ENCODE data around the gene HIVEP3.

HIVEP3 gene

DNA sequence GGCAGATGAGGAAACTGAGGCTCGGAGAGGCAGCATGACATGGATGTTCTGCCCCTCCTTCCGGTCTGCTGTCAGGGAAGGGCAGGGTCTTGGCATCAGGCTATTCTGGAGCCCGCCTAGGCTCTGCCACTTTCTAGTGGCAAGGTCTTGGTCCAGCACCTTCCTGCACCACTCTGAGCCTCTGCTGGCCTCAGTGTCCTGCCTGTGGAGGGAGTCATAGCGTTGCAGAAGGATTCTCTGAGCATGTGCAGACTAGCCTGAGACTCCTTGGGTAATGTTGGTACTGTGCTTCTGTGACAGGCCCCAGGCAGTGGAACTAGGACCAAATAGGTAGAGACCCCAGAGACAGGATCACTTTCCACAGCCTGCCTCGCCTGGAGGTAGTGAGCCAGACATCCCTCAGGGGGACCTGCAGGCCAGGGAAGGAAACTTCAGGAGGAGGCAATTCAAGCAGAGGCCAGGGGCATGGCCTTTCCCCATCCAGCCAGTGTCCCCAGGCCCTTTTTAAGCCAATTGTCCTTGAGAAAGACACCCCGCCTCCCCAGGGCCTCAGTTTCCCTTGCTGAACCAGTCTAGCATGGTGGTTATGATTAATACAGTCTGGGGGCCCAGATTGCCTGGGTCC lies 444.9 kb downstream of the HIVEP3 start:
- DNase-seq = no peak

DNA sequence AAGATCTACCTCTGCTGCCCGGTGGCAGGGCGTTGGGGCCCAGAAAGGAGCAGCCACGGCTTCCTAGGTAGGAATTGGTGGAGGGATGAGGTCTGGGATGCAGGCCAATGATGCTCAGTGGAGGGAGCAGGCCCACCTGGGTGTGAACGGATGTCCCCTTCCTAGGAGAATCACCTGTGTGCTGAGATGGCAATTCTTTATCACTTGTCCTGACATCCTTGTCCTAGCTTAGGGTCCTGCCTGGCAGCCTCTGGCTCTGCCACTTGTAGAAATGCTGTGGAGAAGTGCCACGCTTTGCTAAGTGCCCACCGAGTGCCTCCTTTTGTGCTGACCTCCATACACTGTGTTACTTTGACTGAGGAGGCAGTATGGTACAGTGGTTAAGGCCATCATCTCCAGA lies 447.1 kb downstream of the HIVEP3 start:
- no peak for DNase-seq

DNA sequence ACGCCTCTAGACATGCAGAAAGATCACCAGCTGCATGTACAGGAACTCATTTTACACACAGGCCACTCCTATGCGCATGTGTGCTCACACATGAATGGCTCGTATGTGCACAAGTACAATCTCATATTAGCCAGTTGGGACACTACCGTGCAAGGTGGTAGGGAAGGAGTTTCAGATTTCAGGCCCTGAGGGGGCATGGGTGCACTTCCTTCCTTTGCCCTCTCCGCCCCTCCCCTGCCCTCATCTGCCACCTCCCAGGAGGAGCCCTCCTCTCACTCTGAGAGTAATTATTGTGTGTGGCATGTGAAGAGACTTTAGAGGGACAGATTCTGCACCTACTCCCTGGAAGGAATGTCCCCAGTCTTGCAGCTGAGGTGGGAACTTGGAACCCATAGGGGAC lies 449.0 kb downstream of the HIVEP3 start:
- DNase-seq = no peak

- no peak for DNase-seq
Observed at GRCh38 chr1:41468122-41468762, 450.5 kb downstream of the HIVEP3 start.

GRCh38 chr1:41467673-41468072 lies 451.0 kb downstream of the HIVEP3 start:
- no peak for DNase-seq

DNA sequence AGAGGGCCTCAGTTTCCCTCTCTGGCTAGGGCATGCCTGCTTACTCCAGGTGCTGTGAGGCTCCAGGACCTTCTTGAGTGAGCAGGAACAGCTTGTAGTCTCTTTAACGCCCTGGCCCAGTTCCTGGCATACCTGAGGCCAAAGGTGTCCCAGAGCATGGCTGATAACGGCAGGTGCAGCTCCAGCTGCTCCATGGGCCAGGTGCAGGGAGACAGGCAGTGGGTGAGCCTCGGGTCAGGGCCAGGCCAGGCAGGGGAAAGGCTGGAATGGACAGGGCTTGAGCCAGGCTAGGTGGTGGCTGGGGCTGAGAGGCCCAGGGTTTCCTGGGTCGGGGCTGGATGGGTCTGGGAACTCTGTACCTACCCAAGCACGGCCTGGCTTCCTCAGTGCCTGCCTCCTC lies 452.6 kb downstream of the HIVEP3 start:
- DNase-seq = no peak

- DNase-seq = no peak
Observed at GRCh38 chr1:41465741-41466140, 453.0 kb downstream of the HIVEP3 start.

GRCh38 chr1:41464885-41465284 lies 453.8 kb downstream of the HIVEP3 start:
- no peak for DNase-seq

DNA sequence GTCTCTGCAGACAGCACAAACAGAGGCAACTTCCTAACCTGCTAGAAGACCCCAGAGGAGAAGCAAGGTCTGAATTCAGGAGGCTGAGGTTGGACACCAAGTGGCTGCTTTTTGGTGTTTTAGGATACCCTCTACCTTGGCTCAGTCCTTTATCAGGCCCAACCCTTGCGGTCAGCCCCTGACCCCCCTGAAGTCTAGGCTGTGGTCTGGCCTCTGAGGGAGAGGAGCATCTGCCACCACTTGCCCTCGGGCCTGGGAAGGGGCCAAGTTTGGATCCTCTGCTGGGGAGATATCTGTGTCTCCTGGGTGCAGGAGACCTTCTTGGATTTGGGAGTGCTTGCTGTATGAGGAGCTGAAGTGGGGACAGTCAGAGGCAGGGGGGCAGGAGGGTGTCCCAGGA lies 455.2 kb downstream of the HIVEP3 start:
- no peak for DNase-seq

DNA sequence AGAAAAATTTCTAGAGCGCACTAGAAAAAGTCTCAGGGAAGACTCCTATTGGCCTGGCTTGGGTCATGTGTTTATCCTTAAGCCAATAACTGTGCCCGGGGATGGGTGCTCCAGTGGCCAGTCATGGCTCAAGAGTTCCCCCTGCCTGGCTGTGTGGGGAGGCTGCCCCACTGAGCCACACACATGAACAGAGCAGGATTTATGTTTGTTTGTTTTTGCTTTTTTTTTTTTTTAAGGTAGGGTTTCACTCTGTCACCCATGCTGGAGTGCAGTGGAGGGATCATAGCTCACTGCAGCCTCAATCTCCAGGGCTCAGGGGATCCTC lies 456.1 kb downstream of the HIVEP3 start:
- DNase-seq = no peak

- DNase-seq = no peak
Observed at GRCh38 chr1:41461790-41462679, 456.7 kb downstream of the HIVEP3 start.

DNA sequence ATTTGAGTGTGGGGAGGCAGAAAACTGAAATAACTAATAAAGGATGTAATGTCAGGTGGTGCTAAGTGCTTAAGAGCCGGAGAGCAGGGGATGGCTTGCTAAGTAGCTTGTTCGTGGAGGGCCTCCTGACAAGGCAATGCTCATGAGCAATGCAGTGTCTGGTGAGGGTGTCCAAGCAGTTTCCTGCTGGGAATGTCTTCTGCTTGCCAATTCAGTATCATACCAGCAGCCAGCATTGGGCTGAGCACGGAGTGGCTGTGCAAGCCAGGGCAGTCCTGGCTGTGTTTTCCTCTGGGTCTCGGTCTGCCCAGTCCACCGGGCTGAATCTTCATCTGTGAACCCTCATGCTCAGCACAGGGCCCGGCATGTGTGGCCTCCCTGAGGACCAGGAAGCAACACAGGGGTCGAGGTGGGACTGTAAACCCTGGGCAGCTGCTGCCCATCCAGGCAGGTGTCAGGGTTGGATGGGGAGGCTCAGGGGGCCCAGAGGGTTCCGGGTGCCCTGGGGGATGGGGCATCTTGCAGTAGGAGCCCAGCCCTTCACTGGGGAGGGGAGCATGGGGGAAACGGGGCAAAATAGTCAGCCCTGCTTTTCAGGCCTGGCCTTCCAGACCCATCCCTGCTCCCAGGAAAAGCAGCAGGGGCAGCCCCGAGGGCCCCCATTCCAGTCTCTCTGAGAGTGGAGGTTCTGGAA lies 461.7 kb downstream of the HIVEP3 start:
- DNase-seq = no peak

Measured in activated CD4-positive, alpha-beta T cell treated with anti-CD3 and anti-CD28 coated beads, Interleukin-2, amount 50 U/mL, for 48 hours (primary cell).